PFSK-1 (cell line): ENCODE measurements around the gene TTC39C.

Experiments
- FOXP2 ChIP-seq: optimal IDR thresholded peaks from 2 replicates; pipeline ENCODE3; 2011; ENCODE audit warnings: borderline replicate concordance, control low read depth, inconsistent platforms; ENCODE audit not compliant: insufficient read depth; ENCODE audit errors: extremely low read length, extremely low read depth
- POLR2AphosphoS5 ChIP-seq: IDR thresholded peaks from 2 replicates; pipeline ENCODE4 v1.6.1; 2012; ENCODE audit warnings: low read depth, mild to moderate bottlenecking, control low read depth, low read length, moderate library complexity
- SIN3A ChIP-seq: IDR thresholded peaks from 2 replicates; pipeline ENCODE4 v1.6.1; 2012; ENCODE audit warnings: mild to moderate bottlenecking, low read length, moderate library complexity, borderline replicate concordance; ENCODE audit not compliant: insufficient read depth
- TAF1 ChIP-seq: IDR thresholded peaks from 2 replicates; pipeline ENCODE4 v1.6.1; 2012; ENCODE audit warnings: low read length, control low read depth, borderline replicate concordance; ENCODE audit not compliant: insufficient read depth
- TF ChIP-seq, protein P1 (sequence below), 2 experiments: IDR thresholded peaks; 2 replicates each; pipeline versions ENCODE4 v1.6.1 to v1.8.0; 2011 to 2012; ENCODE audit warnings: low read depth in 2 of 2, low read length in 2 of 2, control low read depth in 1 of 2, inconsistent platforms in 1 of 2, mild to moderate bottlenecking in 1 of 2, moderate library complexity in 1 of 2; ENCODE audit not compliant: insufficient read depth in 1 of 2

DNA sequence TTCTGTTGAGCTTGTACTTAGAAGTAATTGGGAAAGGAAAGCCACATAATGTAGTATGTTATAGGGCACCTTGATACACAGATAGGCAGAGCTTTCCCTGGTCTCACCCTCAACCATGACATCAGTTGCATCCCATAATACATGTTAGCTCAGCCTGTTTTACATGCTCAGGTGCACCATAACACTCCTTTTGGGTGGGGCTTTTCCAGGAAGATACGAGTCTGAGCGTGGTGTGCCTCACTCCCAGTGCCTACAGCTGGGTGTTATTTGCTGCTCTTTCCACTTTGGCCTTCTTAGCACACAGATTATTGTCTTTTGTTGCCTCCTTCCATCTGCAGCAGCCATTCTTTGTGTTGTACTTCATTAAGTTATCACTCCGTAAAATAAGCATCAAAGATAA is 11.9 kb downstream of the TTC39C start:
- no peak for TF ChIP-seq POLR2AphosphoS5
- TF ChIP-seq, protein P1, sequence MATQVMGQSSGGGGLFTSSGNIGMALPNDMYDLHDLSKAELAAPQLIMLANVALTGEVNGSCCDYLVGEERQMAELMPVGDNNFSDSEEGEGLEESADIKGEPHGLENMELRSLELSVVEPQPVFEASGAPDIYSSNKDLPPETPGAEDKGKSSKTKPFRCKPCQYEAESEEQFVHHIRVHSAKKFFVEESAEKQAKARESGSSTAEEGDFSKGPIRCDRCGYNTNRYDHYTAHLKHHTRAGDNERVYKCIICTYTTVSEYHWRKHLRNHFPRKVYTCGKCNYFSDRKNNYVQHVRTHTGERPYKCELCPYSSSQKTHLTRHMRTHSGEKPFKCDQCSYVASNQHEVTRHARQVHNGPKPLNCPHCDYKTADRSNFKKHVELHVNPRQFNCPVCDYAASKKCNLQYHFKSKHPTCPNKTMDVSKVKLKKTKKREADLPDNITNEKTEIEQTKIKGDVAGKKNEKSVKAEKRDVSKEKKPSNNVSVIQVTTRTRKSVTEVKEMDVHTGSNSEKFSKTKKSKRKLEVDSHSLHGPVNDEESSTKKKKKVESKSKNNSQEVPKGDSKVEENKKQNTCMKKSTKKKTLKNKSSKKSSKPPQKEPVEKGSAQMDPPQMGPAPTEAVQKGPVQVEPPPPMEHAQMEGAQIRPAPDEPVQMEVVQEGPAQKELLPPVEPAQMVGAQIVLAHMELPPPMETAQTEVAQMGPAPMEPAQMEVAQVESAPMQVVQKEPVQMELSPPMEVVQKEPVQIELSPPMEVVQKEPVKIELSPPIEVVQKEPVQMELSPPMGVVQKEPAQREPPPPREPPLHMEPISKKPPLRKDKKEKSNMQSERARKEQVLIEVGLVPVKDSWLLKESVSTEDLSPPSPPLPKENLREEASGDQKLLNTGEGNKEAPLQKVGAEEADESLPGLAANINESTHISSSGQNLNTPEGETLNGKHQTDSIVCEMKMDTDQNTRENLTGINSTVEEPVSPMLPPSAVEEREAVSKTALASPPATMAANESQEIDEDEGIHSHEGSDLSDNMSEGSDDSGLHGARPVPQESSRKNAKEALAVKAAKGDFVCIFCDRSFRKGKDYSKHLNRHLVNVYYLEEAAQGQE (IDR thresholded peaks at IDR 0.05; ENCODE audit: insufficient read depth in 1 of 2, low read depth in 2 of 2, low read length in 2 of 2) = no peak
- TF ChIP-seq TAF1 = no peak
- TF ChIP-seq FOXP2 = no peak
- TF ChIP-seq SIN3A = no peak
